K562 (cell line): Measurements from ENCODE around the gene PFKP. TPM values are rescaled to one million over a fixed set of nuclear protein-coding genes. Genes with fewer than 3 reads are reported as not detected.

Experiments
- ATAC-seq: fragments of 200-7000 bp; cut with Tn5 transposase; 3 replicates; pipeline ENCODE4 v1.9.1; 2020; ENCODE audit warnings: moderate library complexity
- BruUV-seq: library from RNA; stranded (reverse); fragments of 400-500 nt; replicated peaks from 2 replicates; lab custom pipeline; 2021; lab: Mats Ljungman, UMichigan
- CTCF ChIA-PET: fragments of 300-600 bp; formaldehyde crosslinking; extraction: SDS; loops from one replicate; lab custom pipeline; 2021; ENCODE audit warnings: low intra/inter-chr PET ratio; lab: Yijun Ruan, JAX
- POLR2A ChIA-PET: fragments of 300-600, 350-650 bp; sonication (Branson Sonifier 250); formaldehyde crosslinking; extraction: SDS; loops from one replicate; lab custom pipeline; 2021; ENCODE audit warnings: antibody characterized with exemption, inconsistent platforms; lab: Yijun Ruan, JAX
- DNase-seq, 4 experiments: peaks; one replicate each; pipeline versions ENCODE4 v3.0.0 to v3.0.0-alpha.2; 2011 to 2018; ENCODE audit warnings: low spot score in 3 of 4, mixed read lengths in 3 of 4; ENCODE audit errors: extremely low read depth in 1 of 4
- FAIRE-seq: peaks from 2 replicates; lab custom pipeline; 2011; peaks lifted over from hg19 to GRCh38; lab: Jason Lieb, UNC
- H2AFZ ChIP-seq: 2 replicates; pipeline ENCODE4 v1.6.0; 2011; ENCODE audit warnings: low read depth, low read length, control low read depth, inconsistent platforms
- H3K27ac ChIP-seq: fragments of 200-600 bp; 3 replicates; pipeline ENCODE4 v1.8.0; 2011; ENCODE audit warnings: low read depth, mild to moderate bottlenecking, control low read depth, inconsistent platforms, low read length, moderate library complexity, mixed read lengths; ENCODE audit errors: extremely low read depth
- H3K27me3 ChIP-seq, 2 experiments: fragments of 300-600 bp in 1 of 2; 2 replicates in 1 of 2; 3 replicates in 1 of 2; pipeline versions ENCODE4 v1.6.0 to v1.8.0; 2011; ENCODE audit warnings: inconsistent platforms in 2 of 2, low read length in 2 of 2, mild to moderate bottlenecking in 1 of 2, mixed read lengths in 1 of 2, moderate library complexity in 1 of 2; ENCODE audit not compliant: control insufficient read depth in 2 of 2, insufficient read depth in 2 of 2
- H3K36me3 ChIP-seq: fragments of 300-600 bp; 3 replicates; pipeline ENCODE4 v1.8.0; 2011; ENCODE audit warnings: mild to moderate bottlenecking, low read length, inconsistent platforms; ENCODE audit not compliant: control insufficient read depth, insufficient read depth
- H3K4me1 ChIP-seq, 2 experiments: fragments of 200-600 bp in 1 of 2; replicated peaks in 1 of 2; 2 replicates in 1 of 2; 3 replicates in 1 of 2; pipeline versions ENCODE4 v1.5.1 to v1.8.0; 2011; ENCODE audit warnings: inconsistent platforms in 2 of 2, low read length in 2 of 2, mild to moderate bottlenecking in 1 of 2, mixed read lengths in 1 of 2, moderate library complexity in 1 of 2; ENCODE audit not compliant: control insufficient read depth in 2 of 2, insufficient read depth in 2 of 2
- H3K4me2 ChIP-seq: 2 replicates; pipeline ENCODE4 v1.6.1; 2011; ENCODE audit warnings: low read length, control low read depth, inconsistent platforms, mixed read lengths; ENCODE audit not compliant: insufficient read depth
- H3K4me3 ChIP-seq: fragments of 200-600 bp; sonication (generic), shearing (Covaris generic); 2 replicates; pipeline ENCODE4 v1.5.1; 2016; ENCODE audit warnings: control low read depth, inconsistent platforms
- H3K79me2 ChIP-seq: fragments of 200-600 bp; 3 replicates; pipeline ENCODE4 v1.8.0; 2011; ENCODE audit warnings: low read length, inconsistent platforms; ENCODE audit not compliant: control insufficient read depth, insufficient read depth
- H3K9ac ChIP-seq, 2 experiments: 2 replicates each; pipeline versions ENCODE4 v1.6.0 to v1.6.1; 2011; ENCODE audit warnings: low read depth in 2 of 2, low read length in 2 of 2, control low read depth in 1 of 2, inconsistent platforms in 1 of 2, mild to moderate bottlenecking in 1 of 2, mixed read lengths in 1 of 2; ENCODE audit not compliant: insufficient read depth in 1 of 2
- H3K9me1 ChIP-seq: one replicate; pipeline ENCODE4 v1.6.0; 2011; ENCODE audit warnings: inconsistent platforms, mild to moderate bottlenecking, low read length, moderate library complexity; ENCODE audit not compliant: control insufficient read depth, insufficient read depth
- H3K9me3 ChIP-seq: replicated peaks from 2 replicates; pipeline ENCODE4 v1.5.1; 2011; ENCODE audit warnings: low read depth, low read length, inconsistent platforms; ENCODE audit not compliant: control insufficient read depth, insufficient read depth
- H4K20me1 ChIP-seq: replicated peaks from 2 replicates; pipeline ENCODE4 v1.6.1; 2011; ENCODE audit warnings: low read length, inconsistent platforms, mixed read lengths; ENCODE audit not compliant: control insufficient read depth, insufficient read depth
- CEBPG ChIP-seq, 3 experiments: fragments of 200-800 bp in 1 of 3; sonication (Bioruptor generic) in 1 of 3; sonication (generic) in 1 of 3; formaldehyde crosslinking in 1 of 3; IDR thresholded peaks in 2 of 3; conservative IDR thresholded peaks in 1 of 3; 2 replicates each; pipeline versions ENCODE4 v1.6.1 to v1.8.0; 2016 to 2022; ENCODE audit warnings: missing compliant biosample characterization in 2 of 3, missing genetic modification characterization in 2 of 3, mild to moderate bottlenecking in 1 of 3, missing genetic modification reagents in 1 of 3
- KLF6 ChIP-seq: fragments of 250-450 bp; sonication (Bioruptor Pico); IDR thresholded peaks from 2 replicates; pipeline ENCODE4 v1.4.0; 2020; ENCODE audit warnings: mild to moderate bottlenecking, moderate library complexity, borderline replicate concordance
- MCM7 ChIP-seq, 2 experiments: fragments of 450-650 bp; IDR thresholded peaks; 2 replicates each; pipeline ENCODE4 v1.6.1; 2016 to 2018
- NCOA4 ChIP-seq: fragments of 450-650 bp; IDR thresholded peaks from 2 replicates; pipeline ENCODE4 v1.6.1; 2018; ENCODE audit warnings: mild to moderate bottlenecking; ENCODE audit not compliant: partially characterized antibody
- STAG1 ChIP-seq: sonication (generic); formaldehyde crosslinking; IDR thresholded peaks from 2 replicates; pipeline ENCODE4 v1.5.0; 2020; ENCODE audit warnings: missing genetic modification reagents, borderline replicate concordance
- ZNF212 ChIP-seq: fragments of 450-650 bp; formaldehyde crosslinking; IDR thresholded peaks from 2 replicates; pipeline ENCODE4 v1.4.0; 2020; ENCODE audit warnings: mild to moderate bottlenecking
- ZNF445 ChIP-seq: fragments of 250-450 bp; sonication (Bioruptor Pico); IDR thresholded peaks from 2 replicates; pipeline ENCODE4 v1.4.0; 2020; ENCODE audit warnings: low read depth, mild to moderate bottlenecking, moderate library complexity
- ZNF644 ChIP-seq: fragments of 200-800 bp; sonication (Bioruptor generic); IDR thresholded peaks from 2 replicates; pipeline ENCODE4 v1.6.1; 2016; ENCODE audit warnings: low read depth, missing genetic modification characterization, missing compliant biosample characterization
- WGBS: fragments of 100-300 bp; shearing (Covaris generic); methylation state at CpG from one replicate; pipeline ENCODE4 v1.1.6; 2016; ENCODE audit warnings: low coverage, mixed read lengths; ENCODE audit not compliant: insufficient coverage; ENCODE audit errors: missing lambda C conversion rate; 5-methylcytosine and 5-hydroxymethylcytosine counted together
- in situ Hi-C: fragments of 300-500 bp; cut with MboI; formaldehyde crosslinking; loops from 4 replicates; pipeline ENCODE4 v1.15.0; 2018; ENCODE audit warnings: inconsistent platforms, mixed read lengths
- intact Hi-C: fragments of 100-400 bp; cut with micrococcal nuclease; formaldehyde crosslinking; loops from 2 replicates; pipeline ENCODE4 v1.14.2; 2022
- polyA plus RNA-seq, 8 experiments: library from polyadenylated mRNA; depleted of rRNA in 4 of 8; stranded (reverse) in 5 of 8; unstranded in 3 of 8; fragments of >200 nt; fragmentation: Nextera tagmentation in 2 of 8; fragmentation: Illumina TruSeq in 1 of 8; extraction: Ambion mirVana in 2 of 8; extraction: Trizol in 1 of 8; gene quantifications; 2 replicates each; pipeline versions ENCODE4 v1.2.1 to v1.2.3, GENCODE V29; 2011 to 2014; ENCODE audit warnings: inconsistent platforms in 1 of 8, missing spikeins in 1 of 8
- total RNA-seq, 7 experiments: library from RNA; depleted of rRNA in 6 of 7; stranded (reverse); fragments of >200 nt in 6 of 7; fragmentation: Illumina TruSeq in 2 of 7; extraction: Trizol in 2 of 7; gene quantifications; 2 replicates each; pipeline versions ENCODE4 v1.2.1 to v1.2.3, GENCODE V29; 2011 to 2021; ENCODE audit warnings: low replicate concordance in 1 of 7
- TF ChIP-seq, protein P1 (sequence below): sonication (generic); formaldehyde crosslinking; IDR thresholded peaks from 2 replicates; pipeline ENCODE4 v1.9.0; 2022; ENCODE audit warnings: mild to moderate bottlenecking, missing genetic modification reagents

PFKP gene
- total and polyA plus RNA-seq, 9 of the 15 experiments (the other 6 are each of a cell fraction or from before 2014, with no cell fraction given) = 23.5 to 116 (median 62.1) TPM

DNA sequence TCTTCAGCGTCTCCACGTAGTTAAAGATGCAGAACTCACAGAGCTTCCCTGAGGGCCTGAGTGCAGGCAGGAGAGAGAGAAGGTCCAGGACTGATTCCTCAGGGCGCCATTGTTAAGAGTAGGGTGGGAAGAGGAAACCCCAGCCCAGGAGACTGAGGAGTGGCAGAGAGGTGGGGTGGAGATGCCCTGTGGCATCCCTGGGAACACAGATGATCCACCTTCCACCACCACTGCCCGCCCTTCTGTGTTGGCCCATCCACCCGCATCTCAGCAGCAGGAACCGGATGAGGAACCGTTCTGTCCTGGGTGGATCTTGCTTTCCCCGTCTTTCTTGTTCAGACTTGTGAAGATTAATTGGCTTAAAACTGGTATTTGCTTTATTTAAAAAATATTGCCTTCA, 48.3 kb downstream of the PFKP start:
- 90% methylated on average over 8 of the region's 8 CpGs for WGBS
- Histone ChIP-seq H3K9ac (no peak overlapping the region), H3K27ac (no peak overlapping the region), H2AFZ (no peak overlapping the region), H3K27me3 (no peaks in the 10 kb centered on the region), H3K9me1 (no peaks in the 10 kb centered on the region), H3K36me3 (peaks cover 93% of the 10 kb centered on the region), H3K9me3 (no peaks in the 10 kb centered on the region), H3K4me3 (no peak overlapping the region), H3K4me1 (peaks cover 0 to 5% of the 10 kb centered on the region in 2 experiments; a peak in 2 of 5 replicates), H4K20me1 (no peaks in the 10 kb centered on the region), H3K79me2 (no peaks in the 10 kb centered on the region), H3K4me2 (no peak overlapping the region)
- BruUV-seq = no TSS peak
- POLR2A ChIA-PET = interaction anchor here (1.7 kb wide), 1 partner anchor 10 kb away, joined by 5 read pairs; no protein-coding TSS in a partner anchor
- FAIRE-seq (no peak), ATAC-seq (no peak), DNase-seq (no peak)
- CTCF ChIA-PET = no interaction called here
- intact Hi-C loops = no loop called here
- in situ Hi-C loops = no loop called here
- TF ChIP-seq KLF6 (CRISPR knock-in tag) = no peak

DNA sequence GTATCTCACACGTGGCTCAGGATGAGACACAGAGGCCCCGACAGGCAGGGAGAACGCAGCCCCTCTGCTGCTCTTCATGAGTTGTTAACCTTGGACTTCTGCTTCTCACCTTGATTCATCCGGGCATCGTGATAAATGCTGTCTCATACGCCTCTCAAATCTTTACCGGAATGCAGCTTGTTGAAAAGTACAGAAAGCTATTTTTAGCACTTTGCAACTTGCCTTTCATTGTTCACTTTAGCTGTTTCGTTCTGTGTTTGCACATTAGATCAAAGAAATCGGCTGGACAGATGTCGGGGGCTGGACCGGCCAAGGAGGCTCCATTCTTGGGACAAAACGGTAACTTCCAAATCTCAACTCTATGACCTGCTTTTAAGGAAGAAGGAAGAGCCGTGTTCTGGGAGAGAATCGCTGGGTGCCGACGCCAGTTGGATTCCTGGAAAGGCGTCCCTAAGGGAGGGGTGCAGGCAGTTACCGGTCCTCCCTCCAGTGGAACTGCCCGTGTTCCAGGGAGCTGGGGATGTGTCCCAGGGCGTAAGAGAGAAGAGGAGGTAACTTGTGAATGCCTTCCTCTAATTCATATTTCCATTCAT, 49.3 kb downstream of the PFKP start:
- DNase-seq (no peak), FAIRE-seq (no peak), ATAC-seq (no peak)
- no peaks in the 10 kb centered on the region for H3K27me3 ChIP-seq
- POLR2A ChIA-PET = interaction anchor here (0.6 to 1.7 kb wide), 3 partner anchors 9 to 329 kb away, joined by 3 to 5 read pairs (median 3); no protein-coding TSS in a partner anchor
- 89% methylated on average over 16 of the region's 20 CpGs for WGBS
- no peak overlapping the region for H3K27ac ChIP-seq
- intact Hi-C loops = no loop called here
- peaks cover 92% of the 10 kb centered on the region; the same call in 2 of the 3 replicates for H3K36me3 ChIP-seq
- no peaks in the 10 kb centered on the region for H4K20me1 ChIP-seq
- H3K79me2 ChIP-seq = no peaks in the 10 kb centered on the region
- no peaks in the 10 kb centered on the region for H3K9me3 ChIP-seq
- H3K9me1 ChIP-seq = no peaks in the 10 kb centered on the region
- BruUV-seq = no TSS peak
- H3K4me3 ChIP-seq = no peak overlapping the region
- in situ Hi-C loops = no loop called here
- H3K9ac ChIP-seq = no peak overlapping the region
- CTCF ChIA-PET = no interaction called here
- H2AFZ ChIP-seq = no peak overlapping the region
- H3K4me1 ChIP-seq = peaks cover 0 to 5% of the 10 kb centered on the region in 2 experiments; a peak in 2 of 5 replicates
- no peak overlapping the region for H3K4me2 ChIP-seq
- TF ChIP-seq NCOA4 (no peak), ZNF445 (CRISPR knock-in tag) (no peak), MCM7 (IDR thresholded peaks at IDR 0.05) (no peak), CEBPG (CRISPR knock-in tag; IDR thresholded peaks at IDR 0.05) (no peak), CEBPG (tag; conservative IDR thresholded peaks at IDR 0.05 in 1 of 2, IDR thresholded peaks at IDR 0.05 in 1 of 2) (no peak), STAG1 (CRISPR knock-in tag) (no peak), ZNF644 (tag) (no peak), ZNF212 (CRISPR knock-in tag) (no peak)
- TF ChIP-seq, protein P1, sequence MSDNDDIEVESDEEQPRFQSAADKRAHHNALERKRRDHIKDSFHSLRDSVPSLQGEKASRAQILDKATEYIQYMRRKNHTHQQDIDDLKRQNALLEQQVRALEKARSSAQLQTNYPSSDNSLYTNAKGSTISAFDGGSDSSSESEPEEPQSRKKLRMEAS = no peak
